ENCODE results near the gene ALDH3A1.

ALDH3A1 gene

GRCh38 chr17:19719355-19720209 lies 28.5 kb downstream of the ALDH3A1 start:
- TF ChIP-seq, protein P1, sequence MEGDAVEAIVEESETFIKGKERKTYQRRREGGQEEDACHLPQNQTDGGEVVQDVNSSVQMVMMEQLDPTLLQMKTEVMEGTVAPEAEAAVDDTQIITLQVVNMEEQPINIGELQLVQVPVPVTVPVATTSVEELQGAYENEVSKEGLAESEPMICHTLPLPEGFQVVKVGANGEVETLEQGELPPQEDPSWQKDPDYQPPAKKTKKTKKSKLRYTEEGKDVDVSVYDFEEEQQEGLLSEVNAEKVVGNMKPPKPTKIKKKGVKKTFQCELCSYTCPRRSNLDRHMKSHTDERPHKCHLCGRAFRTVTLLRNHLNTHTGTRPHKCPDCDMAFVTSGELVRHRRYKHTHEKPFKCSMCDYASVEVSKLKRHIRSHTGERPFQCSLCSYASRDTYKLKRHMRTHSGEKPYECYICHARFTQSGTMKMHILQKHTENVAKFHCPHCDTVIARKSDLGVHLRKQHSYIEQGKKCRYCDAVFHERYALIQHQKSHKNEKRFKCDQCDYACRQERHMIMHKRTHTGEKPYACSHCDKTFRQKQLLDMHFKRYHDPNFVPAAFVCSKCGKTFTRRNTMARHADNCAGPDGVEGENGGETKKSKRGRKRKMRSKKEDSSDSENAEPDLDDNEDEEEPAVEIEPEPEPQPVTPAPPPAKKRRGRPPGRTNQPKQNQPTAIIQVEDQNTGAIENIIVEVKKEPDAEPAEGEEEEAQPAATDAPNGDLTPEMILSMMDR (IDR thresholded peaks at IDR 0.05; ENCODE audit: low read depth, low read length, missing control alignments) = no peak
- no peak overlapping the region for H3K4me3 ChIP-seq (replicated peaks; ENCODE audit: low read depth, low read length)
- DNase-seq (ENCODE audit: extremely low read depth, low read depth) = no peak

- TF ChIP-seq, protein P1 (IDR thresholded peaks at IDR 0.05; ENCODE audit: low read depth, low read length, missing control alignments) = peak; percentile 15
- no peak for DNase-seq (ENCODE audit: extremely low read depth, low read depth)
Observed at GRCh38 chr17:19718613-19719354, 29.3 kb downstream of the ALDH3A1 start.

DNA sequence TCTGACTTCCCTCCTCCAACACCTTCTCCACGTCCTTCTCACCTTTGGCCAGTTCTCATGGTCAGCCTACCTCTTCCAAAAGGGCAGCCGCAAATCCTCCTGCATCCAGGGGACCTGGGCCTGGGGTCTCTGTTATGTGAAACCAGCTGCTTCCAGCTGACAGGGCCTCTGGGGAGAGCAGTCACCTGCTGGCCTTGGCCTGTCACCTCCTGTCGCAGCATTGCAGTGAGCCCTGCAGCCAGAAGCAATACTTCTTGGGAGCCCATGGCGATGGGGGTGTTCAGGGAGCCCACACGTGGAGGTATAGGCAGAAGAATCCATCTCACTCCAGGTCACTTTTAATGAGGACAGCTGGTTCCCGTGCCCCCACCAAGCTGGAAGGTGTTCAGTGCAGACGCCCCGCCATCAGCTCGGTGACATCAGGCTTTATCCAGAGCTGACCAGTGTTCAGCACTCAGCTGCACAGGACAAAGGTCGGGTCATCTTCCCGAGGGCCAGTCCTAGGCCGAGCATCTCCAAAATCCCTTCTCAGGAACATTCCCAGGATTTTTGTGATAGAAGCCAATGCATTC lies 30.0 kb downstream of the ALDH3A1 start:
- TF ChIP-seq, protein P1 (IDR thresholded peaks at IDR 0.05; ENCODE audit: low read depth, low read length, missing control alignments) = no peak
- H3K4me3 ChIP-seq (replicated peaks; ENCODE audit: low read depth, low read length) = no peak overlapping the region
- DNase-seq (ENCODE audit: extremely low read depth, low read depth) = no peak

More at GRCh38 chr17:19718613-19719354, 29.3 kb downstream of the ALDH3A1 start:
- no peak overlapping the region for H3K4me3 ChIP-seq (replicated peaks; ENCODE audit: low read depth, low read length)

DNA sequence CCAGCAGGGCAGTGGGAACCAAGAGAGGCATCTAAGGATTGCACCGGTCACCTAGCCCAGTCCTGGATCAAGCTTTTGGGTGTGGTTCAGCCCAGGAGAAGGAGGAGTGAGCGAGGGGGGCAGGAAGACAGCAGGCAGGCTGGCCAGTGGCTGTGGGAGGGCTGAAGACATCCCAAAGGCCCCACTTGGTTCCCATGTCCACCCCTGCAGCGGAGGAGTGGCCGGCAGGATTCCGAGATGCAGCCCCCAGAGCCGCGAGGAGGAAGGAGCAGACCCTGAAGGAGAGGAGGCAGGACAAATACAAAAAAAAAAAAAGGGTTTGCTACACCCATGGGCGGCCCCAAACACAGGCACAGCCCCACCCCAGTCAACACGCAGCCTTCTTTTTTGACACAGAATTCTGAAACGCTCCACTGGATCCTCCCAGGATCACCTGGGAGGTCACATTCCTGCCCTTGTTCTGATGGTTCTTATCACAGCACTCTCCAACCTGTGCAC lies 30.6 kb downstream of the ALDH3A1 start:
- DNase-seq (ENCODE audit: extremely low read depth, low read depth) = no peak
- TF ChIP-seq, protein P1 (IDR thresholded peaks at IDR 0.05; ENCODE audit: low read depth, low read length, missing control alignments) = no peak
- H3K4me3 ChIP-seq (replicated peaks; ENCODE audit: low read depth, low read length) = no peak overlapping the region

DNA sequence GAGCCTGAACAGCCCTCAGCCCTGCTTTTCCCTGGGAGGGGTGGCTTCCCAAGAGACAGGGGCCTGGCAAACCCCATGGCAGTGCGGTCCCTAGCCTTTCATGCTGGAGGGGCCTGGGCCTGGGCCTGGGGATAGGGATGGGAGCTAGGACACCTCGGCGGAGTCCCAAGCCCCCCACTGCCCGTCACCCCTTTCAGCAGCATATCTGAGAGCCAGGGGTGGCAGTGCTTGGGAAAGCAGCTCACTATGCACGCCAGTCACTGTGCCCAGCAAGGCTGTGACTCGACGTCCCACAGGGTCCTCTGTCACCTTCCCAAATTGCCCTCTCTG lies 31.1 kb downstream of the ALDH3A1 start:
- no peak for DNase-seq (ENCODE audit: extremely low read depth, low read depth)
- TF ChIP-seq, protein P1 (IDR thresholded peaks at IDR 0.05; ENCODE audit: low read depth, low read length, missing control alignments) = no peak
- H3K4me3 ChIP-seq (replicated peaks; ENCODE audit: low read depth, low read length) = no peak overlapping the region

GRCh38 chr17:19716108-19717030 lies 31.7 kb downstream of the ALDH3A1 start, which contains the start of gene SLC47A2:
Gene SLC47A2 (minus strand): TSS chr17:19716584. CDS start chr17:19716555, 29 bp downstream.
- DNase-seq (ENCODE audit: extremely low read depth, low read depth) = no peak
- H3K4me3 ChIP-seq (replicated peaks; ENCODE audit: low read depth, low read length) = no peak within 1 kb of the TSS
- TF ChIP-seq, protein P1 (IDR thresholded peaks at IDR 0.05; ENCODE audit: low read depth, low read length, missing control alignments) = no peak

Data from HFF-Myc (cell line).